Keratinocyte (primary cell): ENCODE measurements around the gene NUP210.

Experiments
- EZH2 ChIP-seq: IDR thresholded peaks from one replicate; pipeline ENCODE4 v1.6.1; 2012; ENCODE audit warnings: inconsistent platforms, mild to moderate bottlenecking, low read length, moderate library complexity
- TF ChIP-seq, protein P1 (sequence below), 3 experiments: IDR thresholded peaks in 1 of 3; conservative IDR thresholded peaks in 1 of 3; optimal IDR thresholded peaks in 1 of 3; 2 replicates in 2 of 3; 3 replicates in 1 of 3; pipeline versions ENCODE3 to v1.5.1; 2011; ENCODE audit warnings: low read length in 3 of 3, mild to moderate bottlenecking in 3 of 3, moderate library complexity in 2 of 3, control low read depth in 1 of 3, inconsistent platforms in 1 of 3; ENCODE audit not compliant: insufficient read depth in 2 of 3; ENCODE audit errors: extremely low read depth in 1 of 3

- TF ChIP-seq, protein P1, sequence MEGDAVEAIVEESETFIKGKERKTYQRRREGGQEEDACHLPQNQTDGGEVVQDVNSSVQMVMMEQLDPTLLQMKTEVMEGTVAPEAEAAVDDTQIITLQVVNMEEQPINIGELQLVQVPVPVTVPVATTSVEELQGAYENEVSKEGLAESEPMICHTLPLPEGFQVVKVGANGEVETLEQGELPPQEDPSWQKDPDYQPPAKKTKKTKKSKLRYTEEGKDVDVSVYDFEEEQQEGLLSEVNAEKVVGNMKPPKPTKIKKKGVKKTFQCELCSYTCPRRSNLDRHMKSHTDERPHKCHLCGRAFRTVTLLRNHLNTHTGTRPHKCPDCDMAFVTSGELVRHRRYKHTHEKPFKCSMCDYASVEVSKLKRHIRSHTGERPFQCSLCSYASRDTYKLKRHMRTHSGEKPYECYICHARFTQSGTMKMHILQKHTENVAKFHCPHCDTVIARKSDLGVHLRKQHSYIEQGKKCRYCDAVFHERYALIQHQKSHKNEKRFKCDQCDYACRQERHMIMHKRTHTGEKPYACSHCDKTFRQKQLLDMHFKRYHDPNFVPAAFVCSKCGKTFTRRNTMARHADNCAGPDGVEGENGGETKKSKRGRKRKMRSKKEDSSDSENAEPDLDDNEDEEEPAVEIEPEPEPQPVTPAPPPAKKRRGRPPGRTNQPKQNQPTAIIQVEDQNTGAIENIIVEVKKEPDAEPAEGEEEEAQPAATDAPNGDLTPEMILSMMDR (optimal IDR thresholded peaks at IDR 0.05 in 1 of 3, IDR thresholded peaks at IDR 0.05 in 1 of 3, conservative IDR thresholded peaks at IDR 0.05 in 1 of 3; ENCODE audit: extremely low read depth in 1 of 3, insufficient read depth in 2 of 3, low read length in 3 of 3) = no peak
- no peak for TF ChIP-seq EZH2
Observed at GRCh38 chr3:13415997-13416793, 3.9 kb downstream of the NUP210 start.
